ENCODE measurements around the gene NCKIPSD. TPM values are rescaled to one million over a fixed set of nuclear protein-coding genes. Genes with fewer than 3 reads are reported as not detected.

The NCKIPSD gene
- total RNA-seq, 1 experiment from 2014 or later: 46.0 TPM

- H3K4me1 Mint-ChIP-seq: peaks cover 16 to 17% of the 10 kb centered on the region in 2 experiments
- H3T11ph ChIP-seq (ENCODE audit: low read length): no peak overlapping the region
- H3K9me3 ChIP-seq (ENCODE audit: control insufficient read depth, low read depth, low read length): no peaks in the 10 kb centered on the region
- no peaks in the 10 kb centered on the region for H3K27me3 ChIP-seq (ENCODE audit: insufficient read depth, low read length)
- H4K8ac ChIP-seq (replicated peaks; ENCODE audit: insufficient read length, low read depth, low read length): no peak overlapping the region
- peaks cover 3% of the 10 kb centered on the region; the same call in 1 of the 2 replicates for H3K27me3 Mint-ChIP-seq (ENCODE audit: low read depth)
- peak overlapping the region; percentile 88 to 92 for H3K4me3 Mint-ChIP-seq
- H2BK20ac ChIP-seq (ENCODE audit: low read depth, low read length, poor library complexity, severe bottlenecking): no peak overlapping the region
- H2BK5ac ChIP-seq (ENCODE audit: insufficient read length, low read length): no peak overlapping the region
- peak overlapping the region; percentile 99 to 100 (median 100) for H3K27ac Mint-ChIP-seq
- no peak overlapping the region for H3K56ac ChIP-seq (ENCODE audit: insufficient read length, low read depth, low read length)
- TF ChIP-seq, protein P1, sequence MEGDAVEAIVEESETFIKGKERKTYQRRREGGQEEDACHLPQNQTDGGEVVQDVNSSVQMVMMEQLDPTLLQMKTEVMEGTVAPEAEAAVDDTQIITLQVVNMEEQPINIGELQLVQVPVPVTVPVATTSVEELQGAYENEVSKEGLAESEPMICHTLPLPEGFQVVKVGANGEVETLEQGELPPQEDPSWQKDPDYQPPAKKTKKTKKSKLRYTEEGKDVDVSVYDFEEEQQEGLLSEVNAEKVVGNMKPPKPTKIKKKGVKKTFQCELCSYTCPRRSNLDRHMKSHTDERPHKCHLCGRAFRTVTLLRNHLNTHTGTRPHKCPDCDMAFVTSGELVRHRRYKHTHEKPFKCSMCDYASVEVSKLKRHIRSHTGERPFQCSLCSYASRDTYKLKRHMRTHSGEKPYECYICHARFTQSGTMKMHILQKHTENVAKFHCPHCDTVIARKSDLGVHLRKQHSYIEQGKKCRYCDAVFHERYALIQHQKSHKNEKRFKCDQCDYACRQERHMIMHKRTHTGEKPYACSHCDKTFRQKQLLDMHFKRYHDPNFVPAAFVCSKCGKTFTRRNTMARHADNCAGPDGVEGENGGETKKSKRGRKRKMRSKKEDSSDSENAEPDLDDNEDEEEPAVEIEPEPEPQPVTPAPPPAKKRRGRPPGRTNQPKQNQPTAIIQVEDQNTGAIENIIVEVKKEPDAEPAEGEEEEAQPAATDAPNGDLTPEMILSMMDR (conservative IDR thresholded peaks at IDR 0.05): peak; percentile 88
- H3K9me3 Mint-ChIP-seq: peaks cover 2% of the 10 kb centered on the region in 2 experiments; a peak in 3 of 5 replicates
- H3K9ac ChIP-seq (ENCODE audit: extremely low read depth, insufficient read length, low read length): peak overlapping the region; percentile 92
- no peak overlapping the region for H2BK120ac ChIP-seq (ENCODE audit: low read depth, low read length, poor library complexity, severe bottlenecking)
- peaks cover 24 to 50% (median 42%) of the 10 kb centered on the region in 3 experiments for H3K36me3 Mint-ChIP-seq (ENCODE audit: insufficient read depth in 1 of 3, low read depth in 3 of 3)
- no peaks in the 10 kb centered on the region for H3K4me1 ChIP-seq (ENCODE audit: insufficient read depth, low read length)
- H2AFZ ChIP-seq (ENCODE audit: low read length): no peak overlapping the region
- peak; percentile 100 for DNase-seq
- WGBS (ENCODE audit: extremely low coverage, insufficient read length, low lambda C conversion rate): no CpG with 5 or more reads among the region's 66 CpGs
- H3K23me2 ChIP-seq (ENCODE audit: insufficient read length, low read depth, low read length, poor library complexity, severe bottlenecking): peaks cover 18% of the 10 kb centered on the region
- peak overlapping the region; percentile 98 for H3K18ac ChIP-seq (ENCODE audit: insufficient read length, low read depth, low read length)
- no peak overlapping the region for H2AK5ac ChIP-seq (ENCODE audit: insufficient read length, low read length)
- peak overlapping the region; percentile 41 for H2BK12ac ChIP-seq (ENCODE audit: insufficient read length, low read depth, low read length)
- H3K14ac ChIP-seq (ENCODE audit: insufficient read depth, low read length): peak overlapping the region; percentile 95
- H3K4me2 ChIP-seq (ENCODE audit: insufficient read depth, insufficient read length, low read length): peak overlapping the region; percentile 76
- no peaks in the 10 kb centered on the region for H3K79me1 ChIP-seq (ENCODE audit: insufficient read depth, low read depth, low read length, poor library complexity, severe bottlenecking)
- H3K4ac ChIP-seq (ENCODE audit: low read depth, low read length): peak overlapping the region; percentile 35; the same call in 1 of the 2 replicates
- H4K91ac ChIP-seq (ENCODE audit: insufficient read length, low read depth, low read length): no peak overlapping the region
- H2BK15ac ChIP-seq (ENCODE audit: low read depth, low read length): no peak overlapping the region
- no peak overlapping the region for H3K23ac ChIP-seq (ENCODE audit: insufficient read length, low read depth, low read length)
- no peaks in the 10 kb centered on the region for H3K79me2 ChIP-seq (ENCODE audit: insufficient read depth, low read length)
- H4K5ac ChIP-seq (ENCODE audit: insufficient read length, low read depth, low read length): peak overlapping the region; percentile 94
- peak overlapping the region; percentile 76 for H3K27ac ChIP-seq (ENCODE audit: insufficient read length, low read depth, low read length)
- no peaks in the 10 kb centered on the region for H4K20me1 ChIP-seq (ENCODE audit: control insufficient read depth, insufficient read depth, insufficient read length)
Observed at GRCh38 chr3:48663489-48664312, 22.0 kb downstream of the NCKIPSD start.

Data from H9 (cell line).